PC-3 (cell line): Measurements from ENCODE around the gene KTN1.

Experiments used
- EZH2 ChIP-seq: fragments of 300-600 bp; sonication (generic); IDR thresholded peaks from one replicate; pipeline ENCODE4 v1.6.1; 2017; ENCODE audit warnings: antibody characterized with exemption, mild to moderate bottlenecking, low read length; ENCODE audit not compliant: unreplicated experiment
- EZH2phosphoT487 ChIP-seq: fragments of 300-600 bp; sonication (generic); IDR thresholded peaks from 2 replicates; pipeline ENCODE4 v1.6.1; 2018; ENCODE audit warnings: mild to moderate bottlenecking, antibody characterized with exemption, low read length, borderline replicate concordance
- TF ChIP-seq, protein P1 (sequence below): fragments of 300-600 bp; sonication (generic); conservative IDR thresholded peaks from 2 replicates; pipeline ENCODE4 v1.5.1; 2017; ENCODE audit warnings: antibody characterized with exemption, low read depth, mild to moderate bottlenecking, low read length

GRCh38 chr14:55578511-55578910, 1.5 kb upstream of the KTN1 start:
- TF ChIP-seq, protein P1, sequence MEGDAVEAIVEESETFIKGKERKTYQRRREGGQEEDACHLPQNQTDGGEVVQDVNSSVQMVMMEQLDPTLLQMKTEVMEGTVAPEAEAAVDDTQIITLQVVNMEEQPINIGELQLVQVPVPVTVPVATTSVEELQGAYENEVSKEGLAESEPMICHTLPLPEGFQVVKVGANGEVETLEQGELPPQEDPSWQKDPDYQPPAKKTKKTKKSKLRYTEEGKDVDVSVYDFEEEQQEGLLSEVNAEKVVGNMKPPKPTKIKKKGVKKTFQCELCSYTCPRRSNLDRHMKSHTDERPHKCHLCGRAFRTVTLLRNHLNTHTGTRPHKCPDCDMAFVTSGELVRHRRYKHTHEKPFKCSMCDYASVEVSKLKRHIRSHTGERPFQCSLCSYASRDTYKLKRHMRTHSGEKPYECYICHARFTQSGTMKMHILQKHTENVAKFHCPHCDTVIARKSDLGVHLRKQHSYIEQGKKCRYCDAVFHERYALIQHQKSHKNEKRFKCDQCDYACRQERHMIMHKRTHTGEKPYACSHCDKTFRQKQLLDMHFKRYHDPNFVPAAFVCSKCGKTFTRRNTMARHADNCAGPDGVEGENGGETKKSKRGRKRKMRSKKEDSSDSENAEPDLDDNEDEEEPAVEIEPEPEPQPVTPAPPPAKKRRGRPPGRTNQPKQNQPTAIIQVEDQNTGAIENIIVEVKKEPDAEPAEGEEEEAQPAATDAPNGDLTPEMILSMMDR, result no peak
- TF ChIP-seq EZH2 (no peak), EZH2phosphoT487 (no peak)
